SK-N-SH (cell line): ENCODE results near the gene PRR33. TPM values are rescaled to one million over a fixed set of nuclear protein-coding genes. Genes with fewer than 3 reads are reported as not detected.

Source experiments
- CTCF ChIA-PET: fragments of 300-600, 350-600 bp; formaldehyde crosslinking; extraction: SDS; loops from one replicate; lab custom pipeline; 2021; lab: Yijun Ruan, JAX
- POLR2A ChIA-PET: fragments of 350-600 bp; sonication (Branson Sonifier 250); formaldehyde crosslinking; extraction: SDS; loops from one replicate; lab custom pipeline; 2020; ENCODE audit warnings: antibody characterized with exemption, inconsistent platforms; lab: Yijun Ruan, JAX
- DNase-seq: peaks from one replicate; pipeline ENCODE4 v3.0.0; 2012
- H2AFZ ChIP-seq: fragments of 200-600 bp; sonication (generic); 2 replicates; pipeline ENCODE4 v1.8.1; 2016; ENCODE audit warnings: antibody characterized with exemption, mild to moderate bottlenecking, low read depth
- H3F3A ChIP-seq: fragments of 200-600 bp; sonication (generic); replicated peaks from 2 replicates; pipeline ENCODE3; 2016; ENCODE audit warnings: antibody characterized with exemption, mild to moderate bottlenecking; ENCODE audit not compliant: insufficient read depth
- H3K27ac ChIP-seq, 2 experiments: fragments of 200-500 bp in 1 of 2; fragments of 200-600 bp in 1 of 2; sonication (Bioruptor generic) in 1 of 2; sonication (generic), shearing (Covaris generic) in 1 of 2; 2 replicates each; pipeline versions ENCODE4 v1.5.1 to v1.6.1; 2014 to 2016; ENCODE audit warnings: low read depth in 2 of 2, inconsistent platforms in 1 of 2, low read length in 1 of 2, mild to moderate bottlenecking in 1 of 2, mixed read lengths in 1 of 2
- H3K27me3 ChIP-seq: fragments of 200-600 bp; sonication (generic), shearing (Covaris generic); 2 replicates; pipeline ENCODE4 v1.6.1; 2016; ENCODE audit warnings: mixed run types; ENCODE audit not compliant: insufficient read depth
- H3K36me3 ChIP-seq, 2 experiments: fragments of 200-500 bp in 1 of 2; fragments of 200-600 bp in 1 of 2; sonication (Bioruptor generic) in 1 of 2; sonication (generic) in 1 of 2; replicated peaks in 1 of 2; 2 replicates each; pipeline versions ENCODE3 to v1.5.1; 2014 to 2016; ENCODE audit warnings: low read length in 1 of 2, mild to moderate bottlenecking in 1 of 2; ENCODE audit not compliant: insufficient read depth in 2 of 2, control insufficient read depth in 1 of 2
- H3K4me1 ChIP-seq, 2 experiments: fragments of 200-500 bp in 1 of 2; fragments of 200-600 bp in 1 of 2; sonication (Bioruptor generic) in 1 of 2; sonication (generic), shearing (Covaris generic) in 1 of 2; 2 replicates each; pipeline versions ENCODE4 v1.5.1 to v1.6.1; 2014 to 2016; ENCODE audit warnings: low read depth in 1 of 2, low read length in 1 of 2, mixed run types in 1 of 2; ENCODE audit not compliant: insufficient read depth in 2 of 2, control insufficient read depth in 1 of 2
- H3K4me2 ChIP-seq: fragments of 200-600 bp; sonication (generic), shearing (Covaris generic); 2 replicates; pipeline ENCODE4 v1.6.1; 2017; ENCODE audit warnings: mixed run types
- H3K4me3 ChIP-seq, 2 experiments: fragments of 200-500 bp in 1 of 2; fragments of 200-600 bp in 1 of 2; sonication (Bioruptor generic) in 1 of 2; sonication (generic), shearing (Covaris generic) in 1 of 2; 2 replicates each; pipeline versions ENCODE4 v1.5.1 to v1.8.1; 2014 to 2016; ENCODE audit warnings: low read depth in 2 of 2, inconsistent platforms in 1 of 2, low read length in 1 of 2, mild to moderate bottlenecking in 1 of 2, mixed read lengths in 1 of 2, moderate library complexity in 1 of 2
- H3K79me2 ChIP-seq: fragments of 200-600 bp; sonication (generic); 2 replicates; pipeline ENCODE4 v1.8.1; 2017; ENCODE audit warnings: mild to moderate bottlenecking; ENCODE audit not compliant: insufficient read depth
- H3K9ac ChIP-seq: fragments of 200-600 bp; sonication (generic); 2 replicates; pipeline ENCODE4 v1.6.1; 2017; ENCODE audit warnings: mixed run types
- H3K9me2 ChIP-seq: fragments of 200-600 bp; sonication (generic); 2 replicates; pipeline ENCODE4 v1.6.1; 2017; ENCODE audit warnings: mixed run types
- H3K9me3 ChIP-seq: fragments of 200-600 bp; sonication (generic); 2 replicates; pipeline ENCODE4 v1.6.1; 2017; ENCODE audit warnings: mixed run types, mild to moderate bottlenecking, moderate library complexity
- H4K20me1 ChIP-seq: fragments of 200-600 bp; sonication (generic); 2 replicates; pipeline ENCODE4 v1.6.1; 2017; ENCODE audit warnings: mild to moderate bottlenecking, mixed run types; ENCODE audit not compliant: insufficient read depth
- RFX5 ChIP-seq: IDR thresholded peaks from 2 replicates; pipeline ENCODE4 v1.6.1; 2012; ENCODE audit warnings: mild to moderate bottlenecking, improper control_type of control experiment, low read length
- RXRA ChIP-seq: IDR thresholded peaks from 2 replicates; pipeline ENCODE4 v1.4.0; 2012; ENCODE audit warnings: low read depth, mild to moderate bottlenecking, borderline replicate concordance
- WGBS: methylation state at CpG from one replicate; pipeline ENCODE4 v1.1.6; 2017; ENCODE audit warnings: low lambda C conversion rate; 5-methylcytosine and 5-hydroxymethylcytosine counted together
- polyA plus RNA-seq, 3 experiments: library from polyadenylated mRNA; depleted of rRNA; stranded (reverse); fragments of >200 nt; gene quantifications; 2 replicates each; pipeline ENCODE4 v1.2.3, GENCODE V29; 2012
- TF ChIP-seq, protein P1 (sequence below): fragments of 200-600 bp; sonication (generic); IDR thresholded peaks from 2 replicates; pipeline ENCODE4 v1.6.1; 2017; ENCODE audit warnings: antibody characterized with exemption, mild to moderate bottlenecking, moderate library complexity
- TF ChIP-seq, protein P2 (sequence below): IDR thresholded peaks from 2 replicates; pipeline ENCODE4 v1.6.1; 2012; ENCODE audit warnings: mild to moderate bottlenecking, low read depth, low read length, moderate library complexity

PRR33 gene
- polyA plus RNA-seq, 1 of the 3 experiments (the other 2 are of a cell fraction): not detected

DNA sequence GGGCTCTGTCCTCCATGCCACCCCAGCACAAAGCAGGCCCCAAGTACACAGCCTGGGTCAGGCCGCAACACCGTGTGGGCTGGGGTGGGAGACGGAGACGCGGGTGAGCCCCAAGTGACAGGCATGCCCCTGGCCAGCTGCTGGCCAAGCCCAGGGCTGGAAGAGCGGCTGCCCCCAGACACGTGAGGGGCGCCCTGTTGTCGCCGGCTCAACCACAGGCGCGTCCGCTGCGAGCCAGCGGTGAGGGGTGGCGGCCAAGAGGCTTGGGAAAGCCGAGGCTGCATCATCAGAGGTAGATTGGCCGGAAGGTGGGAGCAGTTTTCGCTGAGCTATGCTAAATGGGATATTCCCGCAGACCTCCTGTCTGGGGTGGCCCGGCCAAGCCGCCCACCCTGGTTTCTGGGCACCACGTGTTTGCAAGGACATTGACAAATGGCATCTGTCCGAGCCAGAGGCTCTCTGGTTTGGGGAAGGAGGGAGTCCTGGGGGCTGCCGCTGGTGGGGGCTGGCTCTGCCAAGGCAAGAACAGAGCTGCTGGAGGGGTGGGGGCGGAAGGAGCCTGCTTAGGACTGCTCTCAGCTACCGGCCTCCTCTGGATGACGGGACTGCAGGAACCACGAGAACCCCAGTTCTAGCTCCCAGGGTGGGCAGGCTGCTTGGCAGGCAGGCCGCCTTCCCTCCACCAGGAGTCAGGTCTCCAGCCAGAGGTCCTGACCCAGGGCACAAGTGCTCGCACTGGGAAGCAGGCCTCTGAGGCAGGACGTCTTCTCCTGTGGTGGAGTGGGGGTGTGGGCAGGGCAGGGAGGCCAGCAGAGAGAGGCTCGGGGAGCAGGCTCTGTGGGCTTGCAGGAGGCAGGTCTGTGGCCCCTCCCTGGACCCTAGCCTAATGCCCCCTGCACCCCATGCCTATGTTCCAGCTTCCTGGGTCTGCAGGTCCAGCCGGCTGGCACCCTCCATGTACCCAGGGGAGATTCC lies 552 bp downstream of the PRR33 start:
- WGBS: 72% methylated on average over 33 of the region's 34 CpGs

More for the DNA sequence above, 552 bp downstream of the PRR33 start:
- peak; percentile 41 for DNase-seq
- H3K9me3 ChIP-seq: no peaks in the 10 kb centered on the region
- H3K79me2 ChIP-seq: no peaks in the 10 kb centered on the region
- H3K9me2 ChIP-seq: no peaks in the 10 kb centered on the region
- no peak overlapping the region for H3K4me3 ChIP-seq
- H4K20me1 ChIP-seq: no peaks in the 10 kb centered on the region
- ChIA-PET POLR2A (no interaction called here), CTCF (interaction anchor here (0.8 to 2.5 kb wide), 9 partner anchors 9 to 259 kb away, joined by 3 to 21 read pairs (median 5); partner anchors contain the start of gene TNNI2)
- H3K4me2 ChIP-seq: no peak overlapping the region
- H3K36me3 ChIP-seq: no peaks in the 10 kb centered on the region
- H3K4me1 ChIP-seq: peaks cover 0 to 6% of the 10 kb centered on the region in 2 experiments; a peak in 1 of 4 replicates
- H3F3A ChIP-seq: no peaks in the 10 kb centered on the region
- no peak overlapping the region for H3K27ac ChIP-seq
- H2AFZ ChIP-seq: no peak overlapping the region
- H3K27me3 ChIP-seq: no peaks in the 10 kb centered on the region
- no peak overlapping the region for H3K9ac ChIP-seq
- TF ChIP-seq, protein P1, sequence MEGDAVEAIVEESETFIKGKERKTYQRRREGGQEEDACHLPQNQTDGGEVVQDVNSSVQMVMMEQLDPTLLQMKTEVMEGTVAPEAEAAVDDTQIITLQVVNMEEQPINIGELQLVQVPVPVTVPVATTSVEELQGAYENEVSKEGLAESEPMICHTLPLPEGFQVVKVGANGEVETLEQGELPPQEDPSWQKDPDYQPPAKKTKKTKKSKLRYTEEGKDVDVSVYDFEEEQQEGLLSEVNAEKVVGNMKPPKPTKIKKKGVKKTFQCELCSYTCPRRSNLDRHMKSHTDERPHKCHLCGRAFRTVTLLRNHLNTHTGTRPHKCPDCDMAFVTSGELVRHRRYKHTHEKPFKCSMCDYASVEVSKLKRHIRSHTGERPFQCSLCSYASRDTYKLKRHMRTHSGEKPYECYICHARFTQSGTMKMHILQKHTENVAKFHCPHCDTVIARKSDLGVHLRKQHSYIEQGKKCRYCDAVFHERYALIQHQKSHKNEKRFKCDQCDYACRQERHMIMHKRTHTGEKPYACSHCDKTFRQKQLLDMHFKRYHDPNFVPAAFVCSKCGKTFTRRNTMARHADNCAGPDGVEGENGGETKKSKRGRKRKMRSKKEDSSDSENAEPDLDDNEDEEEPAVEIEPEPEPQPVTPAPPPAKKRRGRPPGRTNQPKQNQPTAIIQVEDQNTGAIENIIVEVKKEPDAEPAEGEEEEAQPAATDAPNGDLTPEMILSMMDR: no peak
- TF ChIP-seq, protein P2, sequence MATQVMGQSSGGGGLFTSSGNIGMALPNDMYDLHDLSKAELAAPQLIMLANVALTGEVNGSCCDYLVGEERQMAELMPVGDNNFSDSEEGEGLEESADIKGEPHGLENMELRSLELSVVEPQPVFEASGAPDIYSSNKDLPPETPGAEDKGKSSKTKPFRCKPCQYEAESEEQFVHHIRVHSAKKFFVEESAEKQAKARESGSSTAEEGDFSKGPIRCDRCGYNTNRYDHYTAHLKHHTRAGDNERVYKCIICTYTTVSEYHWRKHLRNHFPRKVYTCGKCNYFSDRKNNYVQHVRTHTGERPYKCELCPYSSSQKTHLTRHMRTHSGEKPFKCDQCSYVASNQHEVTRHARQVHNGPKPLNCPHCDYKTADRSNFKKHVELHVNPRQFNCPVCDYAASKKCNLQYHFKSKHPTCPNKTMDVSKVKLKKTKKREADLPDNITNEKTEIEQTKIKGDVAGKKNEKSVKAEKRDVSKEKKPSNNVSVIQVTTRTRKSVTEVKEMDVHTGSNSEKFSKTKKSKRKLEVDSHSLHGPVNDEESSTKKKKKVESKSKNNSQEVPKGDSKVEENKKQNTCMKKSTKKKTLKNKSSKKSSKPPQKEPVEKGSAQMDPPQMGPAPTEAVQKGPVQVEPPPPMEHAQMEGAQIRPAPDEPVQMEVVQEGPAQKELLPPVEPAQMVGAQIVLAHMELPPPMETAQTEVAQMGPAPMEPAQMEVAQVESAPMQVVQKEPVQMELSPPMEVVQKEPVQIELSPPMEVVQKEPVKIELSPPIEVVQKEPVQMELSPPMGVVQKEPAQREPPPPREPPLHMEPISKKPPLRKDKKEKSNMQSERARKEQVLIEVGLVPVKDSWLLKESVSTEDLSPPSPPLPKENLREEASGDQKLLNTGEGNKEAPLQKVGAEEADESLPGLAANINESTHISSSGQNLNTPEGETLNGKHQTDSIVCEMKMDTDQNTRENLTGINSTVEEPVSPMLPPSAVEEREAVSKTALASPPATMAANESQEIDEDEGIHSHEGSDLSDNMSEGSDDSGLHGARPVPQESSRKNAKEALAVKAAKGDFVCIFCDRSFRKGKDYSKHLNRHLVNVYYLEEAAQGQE: no peak
- TF ChIP-seq RXRA (no peak), RFX5 (no peak)
